SK-N-SH (cell line): ENCODE measurements around the gene SLCO4A1. TPM values are rescaled to one million over a fixed set of nuclear protein-coding genes. Genes with fewer than 3 reads are reported as not detected.

Experiments used
- CTCF ChIA-PET: fragments of 300-600, 350-600 bp; formaldehyde crosslinking; extraction: SDS; loops from one replicate; lab custom pipeline; 2021; lab: Yijun Ruan, JAX
- POLR2A ChIA-PET: fragments of 350-600 bp; sonication (Branson Sonifier 250); formaldehyde crosslinking; extraction: SDS; loops from one replicate; lab custom pipeline; 2020; ENCODE audit warnings: antibody characterized with exemption, inconsistent platforms; lab: Yijun Ruan, JAX
- DNase-seq: peaks from one replicate; pipeline ENCODE4 v3.0.0; 2012
- H2AFZ ChIP-seq: fragments of 200-600 bp; sonication (generic); 2 replicates; pipeline ENCODE4 v1.8.1; 2016; ENCODE audit warnings: antibody characterized with exemption, mild to moderate bottlenecking, low read depth
- H3F3A ChIP-seq: fragments of 200-600 bp; sonication (generic); replicated peaks from 2 replicates; pipeline ENCODE3; 2016; ENCODE audit warnings: antibody characterized with exemption, mild to moderate bottlenecking; ENCODE audit not compliant: insufficient read depth
- H3K27ac ChIP-seq, 2 experiments: fragments of 200-500 bp in 1 of 2; fragments of 200-600 bp in 1 of 2; sonication (Bioruptor generic) in 1 of 2; sonication (generic), shearing (Covaris generic) in 1 of 2; 2 replicates each; pipeline versions ENCODE4 v1.5.1 to v1.6.1; 2014 to 2016; ENCODE audit warnings: low read depth in 2 of 2, inconsistent platforms in 1 of 2, low read length in 1 of 2, mild to moderate bottlenecking in 1 of 2, mixed read lengths in 1 of 2
- H3K27me3 ChIP-seq: fragments of 200-600 bp; sonication (generic), shearing (Covaris generic); 2 replicates; pipeline ENCODE4 v1.6.1; 2016; ENCODE audit warnings: mixed run types; ENCODE audit not compliant: insufficient read depth
- H3K36me3 ChIP-seq, 2 experiments: fragments of 200-500 bp in 1 of 2; fragments of 200-600 bp in 1 of 2; sonication (Bioruptor generic) in 1 of 2; sonication (generic) in 1 of 2; replicated peaks in 1 of 2; 2 replicates each; pipeline versions ENCODE3 to v1.5.1; 2014 to 2016; ENCODE audit warnings: low read length in 1 of 2, mild to moderate bottlenecking in 1 of 2; ENCODE audit not compliant: insufficient read depth in 2 of 2, control insufficient read depth in 1 of 2
- H3K4me1 ChIP-seq, 2 experiments: fragments of 200-500 bp in 1 of 2; fragments of 200-600 bp in 1 of 2; sonication (Bioruptor generic) in 1 of 2; sonication (generic), shearing (Covaris generic) in 1 of 2; 2 replicates each; pipeline versions ENCODE4 v1.5.1 to v1.6.1; 2014 to 2016; ENCODE audit warnings: low read depth in 1 of 2, low read length in 1 of 2, mixed run types in 1 of 2; ENCODE audit not compliant: insufficient read depth in 2 of 2, control insufficient read depth in 1 of 2
- H3K4me2 ChIP-seq: fragments of 200-600 bp; sonication (generic), shearing (Covaris generic); 2 replicates; pipeline ENCODE4 v1.6.1; 2017; ENCODE audit warnings: mixed run types
- H3K4me3 ChIP-seq, 2 experiments: fragments of 200-500 bp in 1 of 2; fragments of 200-600 bp in 1 of 2; sonication (Bioruptor generic) in 1 of 2; sonication (generic), shearing (Covaris generic) in 1 of 2; 2 replicates each; pipeline versions ENCODE4 v1.5.1 to v1.8.1; 2014 to 2016; ENCODE audit warnings: low read depth in 2 of 2, inconsistent platforms in 1 of 2, low read length in 1 of 2, mild to moderate bottlenecking in 1 of 2, mixed read lengths in 1 of 2, moderate library complexity in 1 of 2
- H3K79me2 ChIP-seq: fragments of 200-600 bp; sonication (generic); 2 replicates; pipeline ENCODE4 v1.8.1; 2017; ENCODE audit warnings: mild to moderate bottlenecking; ENCODE audit not compliant: insufficient read depth
- H3K9ac ChIP-seq: fragments of 200-600 bp; sonication (generic); 2 replicates; pipeline ENCODE4 v1.6.1; 2017; ENCODE audit warnings: mixed run types
- H3K9me2 ChIP-seq: fragments of 200-600 bp; sonication (generic); 2 replicates; pipeline ENCODE4 v1.6.1; 2017; ENCODE audit warnings: mixed run types
- H3K9me3 ChIP-seq: fragments of 200-600 bp; sonication (generic); 2 replicates; pipeline ENCODE4 v1.6.1; 2017; ENCODE audit warnings: mixed run types, mild to moderate bottlenecking, moderate library complexity
- H4K20me1 ChIP-seq: fragments of 200-600 bp; sonication (generic); 2 replicates; pipeline ENCODE4 v1.6.1; 2017; ENCODE audit warnings: mild to moderate bottlenecking, mixed run types; ENCODE audit not compliant: insufficient read depth
- EP300 ChIP-seq, 2 experiments: IDR thresholded peaks; 2 replicates each; pipeline versions ENCODE4 v1.4.0 to v1.6.1; 2012; ENCODE audit warnings: borderline replicate concordance in 1 of 2, low read depth in 1 of 2, low read length in 1 of 2
- EZH2phosphoT487 ChIP-seq: fragments of 200-600 bp; sonication (generic); IDR thresholded peaks from 2 replicates; pipeline ENCODE4 v1.6.1; 2017; ENCODE audit warnings: low read depth, mixed run types, mild to moderate bottlenecking, antibody characterized with exemption, moderate library complexity, borderline replicate concordance
- FOSL2 ChIP-seq: IDR thresholded peaks from 2 replicates; pipeline ENCODE4 v1.4.0; 2012; ENCODE audit warnings: low read depth, mild to moderate bottlenecking, moderate library complexity, borderline replicate concordance
- FOXM1 ChIP-seq: IDR thresholded peaks from 2 replicates; pipeline ENCODE4 v1.4.0; 2012; ENCODE audit warnings: low read depth, mild to moderate bottlenecking
- JUND ChIP-seq: IDR thresholded peaks from 2 replicates; pipeline ENCODE4 v1.4.0; 2012
- MEF2A ChIP-seq: IDR thresholded peaks from 2 replicates; pipeline ENCODE4 v1.4.0; 2012; ENCODE audit warnings: low read depth, borderline replicate concordance
- MXI1 ChIP-seq: IDR thresholded peaks from 2 replicates; pipeline ENCODE4 v1.6.1; 2012; ENCODE audit warnings: mild to moderate bottlenecking, low read depth, low read length, improper control_type of control experiment
- NFIC ChIP-seq: IDR thresholded peaks from 2 replicates; pipeline ENCODE4 v1.4.0; 2012; ENCODE audit warnings: borderline replicate concordance
- NRF1 ChIP-seq: IDR thresholded peaks from 2 replicates; pipeline ENCODE4 v1.6.1; 2012; ENCODE audit warnings: low read depth, mild to moderate bottlenecking, low read length
- RAD21 ChIP-seq: IDR thresholded peaks from 2 replicates; pipeline ENCODE4 v1.6.1; 2012; ENCODE audit warnings: mild to moderate bottlenecking, low read length
- RFX5 ChIP-seq: IDR thresholded peaks from 2 replicates; pipeline ENCODE4 v1.6.1; 2012; ENCODE audit warnings: mild to moderate bottlenecking, improper control_type of control experiment, low read length
- RXRA ChIP-seq: IDR thresholded peaks from 2 replicates; pipeline ENCODE4 v1.4.0; 2012; ENCODE audit warnings: low read depth, mild to moderate bottlenecking, borderline replicate concordance
- SIN3A ChIP-seq: IDR thresholded peaks from 2 replicates; pipeline ENCODE4 v1.6.1; 2012; ENCODE audit warnings: low read depth, mild to moderate bottlenecking, low read length, moderate library complexity, borderline replicate concordance
- SMC3 ChIP-seq: IDR thresholded peaks from 2 replicates; pipeline ENCODE4 v1.6.1; 2012; ENCODE audit warnings: low read depth, low read length, improper control_type of control experiment
- TCF12 ChIP-seq: IDR thresholded peaks from 2 replicates; pipeline ENCODE4 v1.4.0; 2012
- YY1 ChIP-seq: IDR thresholded peaks from 2 replicates; pipeline ENCODE4 v1.4.0; 2012; ENCODE audit warnings: low read depth, mild to moderate bottlenecking
- WGBS: methylation state at CpG from one replicate; pipeline ENCODE4 v1.1.6; 2017; ENCODE audit warnings: low lambda C conversion rate; 5-methylcytosine and 5-hydroxymethylcytosine counted together
- polyA plus RNA-seq, 3 experiments: library from polyadenylated mRNA; depleted of rRNA; stranded (reverse); fragments of >200 nt; gene quantifications; 2 replicates each; pipeline ENCODE4 v1.2.3, GENCODE V29; 2012
- TF ChIP-seq, protein P1 (sequence below): IDR thresholded peaks from 2 replicates; pipeline ENCODE4 v1.4.0; 2012; ENCODE audit warnings: low read depth, borderline replicate concordance
- TF ChIP-seq, protein P2 (sequence below): fragments of 150-350 bp; IDR thresholded peaks from 2 replicates; pipeline ENCODE4 v1.6.1; 2016; ENCODE audit warnings: mild to moderate bottlenecking, low read depth, low read length
- TF ChIP-seq, protein P3 (sequence below): fragments of 200-600 bp; sonication (generic); IDR thresholded peaks from 2 replicates; pipeline ENCODE4 v1.6.1; 2017; ENCODE audit warnings: antibody characterized with exemption, mild to moderate bottlenecking, moderate library complexity
- TF ChIP-seq, protein P4 (sequence below): IDR thresholded peaks from 2 replicates; pipeline ENCODE4 v1.4.0; 2012; ENCODE audit warnings: low read depth, borderline replicate concordance

The SLCO4A1 gene
- polyA plus RNA-seq, 1 of the 3 experiments (the other 2 are of a cell fraction) = 0.33 TPM

DNA sequence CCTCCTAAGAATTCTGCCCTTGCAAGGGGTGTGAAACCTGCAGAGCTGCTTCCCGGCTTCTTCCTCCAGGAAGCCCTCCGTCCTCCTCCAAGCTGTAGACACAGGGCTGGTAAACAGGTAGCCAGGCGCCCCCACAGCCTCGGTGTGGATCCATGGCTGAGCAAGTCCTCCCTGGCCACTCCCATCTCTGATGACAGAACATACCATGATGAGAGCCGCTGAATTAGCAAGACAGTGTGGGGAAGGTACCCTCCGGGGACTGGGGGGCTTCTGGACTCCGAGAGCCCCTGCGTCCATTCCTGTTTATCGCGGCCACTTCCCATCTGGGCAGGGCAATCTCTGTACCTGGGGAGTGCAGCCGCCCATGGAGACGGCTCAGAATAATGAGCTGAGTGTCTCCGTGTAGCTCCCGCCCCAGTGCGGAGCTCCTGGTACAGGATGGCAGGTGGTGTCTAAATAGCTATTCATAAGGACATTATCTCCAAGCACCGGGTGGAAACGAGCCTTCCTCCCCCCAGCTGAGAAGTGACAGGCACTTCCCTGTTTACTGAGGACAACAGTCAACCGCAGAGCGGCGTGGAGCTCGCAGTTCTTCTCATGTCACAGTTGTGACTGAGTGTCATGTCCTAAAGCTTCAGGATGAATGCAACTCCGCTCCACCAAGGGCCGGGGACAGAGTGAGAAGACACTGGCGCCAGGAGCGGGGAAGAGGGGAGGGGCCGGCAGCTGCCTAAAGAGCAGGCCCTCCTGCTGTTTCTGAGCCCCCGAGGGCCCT, 43.7 kb downstream of the SLCO4A1 start:
- no peak overlapping the region for H3K4me3 ChIP-seq
- no peaks in the 10 kb centered on the region for H3K27me3 ChIP-seq
- H3K9me3 ChIP-seq = no peaks in the 10 kb centered on the region
- no peaks in the 10 kb centered on the region for H3F3A ChIP-seq
- DNase-seq = no peak
- peaks cover 0 to 4% of the 10 kb centered on the region in 2 experiments; a peak in 2 of 4 replicates for H3K4me1 ChIP-seq
- CTCF ChIA-PET = interaction anchor here (1.2 to 1.5 kb wide), 2 partner anchors 17 to 105 kb away, joined by 5 read pairs; no protein-coding TSS in a partner anchor
- TF ChIP-seq NFIC (no peak), MEF2A (no peak), RFX5 (no peak), FOXM1 (no peak), SMC3 (no peak), YY1 (no peak), EZH2phosphoT487 (no peak), NRF1 (no peak), MXI1 (no peak), SIN3A (no peak), RXRA (no peak), FOSL2 (no peak), TCF12 (no peak), EP300 (IDR thresholded peaks at IDR 0.05; ENCODE audit: borderline replicate concordance in 1 of 2, low read depth in 1 of 2, low read length in 1 of 2) (no peak), RAD21 (no peak), JUND (no peak)
- TF ChIP-seq, protein P1, sequence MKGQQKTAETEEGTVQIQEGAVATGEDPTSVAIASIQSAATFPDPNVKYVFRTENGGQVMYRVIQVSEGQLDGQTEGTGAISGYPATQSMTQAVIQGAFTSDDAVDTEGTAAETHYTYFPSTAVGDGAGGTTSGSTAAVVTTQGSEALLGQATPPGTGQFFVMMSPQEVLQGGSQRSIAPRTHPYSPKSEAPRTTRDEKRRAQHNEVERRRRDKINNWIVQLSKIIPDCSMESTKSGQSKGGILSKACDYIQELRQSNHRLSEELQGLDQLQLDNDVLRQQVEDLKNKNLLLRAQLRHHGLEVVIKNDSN = no peak
- TF ChIP-seq, protein P2, sequence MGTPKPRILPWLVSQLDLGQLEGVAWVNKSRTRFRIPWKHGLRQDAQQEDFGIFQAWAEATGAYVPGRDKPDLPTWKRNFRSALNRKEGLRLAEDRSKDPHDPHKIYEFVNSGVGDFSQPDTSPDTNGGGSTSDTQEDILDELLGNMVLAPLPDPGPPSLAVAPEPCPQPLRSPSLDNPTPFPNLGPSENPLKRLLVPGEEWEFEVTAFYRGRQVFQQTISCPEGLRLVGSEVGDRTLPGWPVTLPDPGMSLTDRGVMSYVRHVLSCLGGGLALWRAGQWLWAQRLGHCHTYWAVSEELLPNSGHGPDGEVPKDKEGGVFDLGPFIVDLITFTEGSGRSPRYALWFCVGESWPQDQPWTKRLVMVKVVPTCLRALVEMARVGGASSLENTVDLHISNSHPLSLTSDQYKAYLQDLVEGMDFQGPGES = no peak
- TF ChIP-seq, protein P3, sequence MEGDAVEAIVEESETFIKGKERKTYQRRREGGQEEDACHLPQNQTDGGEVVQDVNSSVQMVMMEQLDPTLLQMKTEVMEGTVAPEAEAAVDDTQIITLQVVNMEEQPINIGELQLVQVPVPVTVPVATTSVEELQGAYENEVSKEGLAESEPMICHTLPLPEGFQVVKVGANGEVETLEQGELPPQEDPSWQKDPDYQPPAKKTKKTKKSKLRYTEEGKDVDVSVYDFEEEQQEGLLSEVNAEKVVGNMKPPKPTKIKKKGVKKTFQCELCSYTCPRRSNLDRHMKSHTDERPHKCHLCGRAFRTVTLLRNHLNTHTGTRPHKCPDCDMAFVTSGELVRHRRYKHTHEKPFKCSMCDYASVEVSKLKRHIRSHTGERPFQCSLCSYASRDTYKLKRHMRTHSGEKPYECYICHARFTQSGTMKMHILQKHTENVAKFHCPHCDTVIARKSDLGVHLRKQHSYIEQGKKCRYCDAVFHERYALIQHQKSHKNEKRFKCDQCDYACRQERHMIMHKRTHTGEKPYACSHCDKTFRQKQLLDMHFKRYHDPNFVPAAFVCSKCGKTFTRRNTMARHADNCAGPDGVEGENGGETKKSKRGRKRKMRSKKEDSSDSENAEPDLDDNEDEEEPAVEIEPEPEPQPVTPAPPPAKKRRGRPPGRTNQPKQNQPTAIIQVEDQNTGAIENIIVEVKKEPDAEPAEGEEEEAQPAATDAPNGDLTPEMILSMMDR = no peak
- TF ChIP-seq, protein P4, sequence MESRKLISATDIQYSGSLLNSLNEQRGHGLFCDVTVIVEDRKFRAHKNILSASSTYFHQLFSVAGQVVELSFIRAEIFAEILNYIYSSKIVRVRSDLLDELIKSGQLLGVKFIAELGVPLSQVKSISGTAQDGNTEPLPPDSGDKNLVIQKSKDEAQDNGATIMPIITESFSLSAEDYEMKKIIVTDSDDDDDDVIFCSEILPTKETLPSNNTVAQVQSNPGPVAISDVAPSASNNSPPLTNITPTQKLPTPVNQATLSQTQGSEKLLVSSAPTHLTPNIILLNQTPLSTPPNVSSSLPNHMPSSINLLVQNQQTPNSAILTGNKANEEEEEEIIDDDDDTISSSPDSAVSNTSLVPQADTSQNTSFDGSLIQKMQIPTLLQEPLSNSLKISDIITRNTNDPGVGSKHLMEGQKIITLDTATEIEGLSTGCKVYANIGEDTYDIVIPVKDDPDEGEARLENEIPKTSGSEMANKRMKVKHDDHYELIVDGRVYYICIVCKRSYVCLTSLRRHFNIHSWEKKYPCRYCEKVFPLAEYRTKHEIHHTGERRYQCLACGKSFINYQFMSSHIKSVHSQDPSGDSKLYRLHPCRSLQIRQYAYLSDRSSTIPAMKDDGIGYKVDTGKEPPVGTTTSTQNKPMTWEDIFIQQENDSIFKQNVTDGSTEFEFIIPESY = no peak
- TF ChIP-seq, all 33 proteins: peak for 0
- WGBS = 75% methylated on average over 26 of the region's 27 CpGs
- H3K9me2 ChIP-seq = no peaks in the 10 kb centered on the region
- H3K36me3 ChIP-seq = no peaks in the 10 kb centered on the region
- no peak overlapping the region for H2AFZ ChIP-seq
- POLR2A ChIA-PET = no interaction called here
- H3K27ac ChIP-seq = no peak overlapping the region
- no peaks in the 10 kb centered on the region for H4K20me1 ChIP-seq
- H3K9ac ChIP-seq = no peak overlapping the region
- H3K4me2 ChIP-seq = no peak overlapping the region
- H3K79me2 ChIP-seq = no peaks in the 10 kb centered on the region
